Measurements from ENCODE around the gene MIGA1.

GRCh38 chr1:77820121-77820520 lies 40.7 kb downstream of the MIGA1 start:
- TF ChIP-seq CTCF (IDR thresholded peaks at IDR 0.05), result no peak
- TF ChIP-seq POLR2AphosphoS5 (IDR thresholded peaks at IDR 0.05; ENCODE audit: insufficient read depth in 1 of 2, low read depth in 1 of 2), result no peak

Data from vagina (tissue), 2 donors.